Superior temporal gyrus (tissue), 1 donor: Measurements from ENCODE around the gene POU2AF3.

Experiments
- DNase-seq: peaks from one replicate; pipeline ENCODE4 v3.0.0-alpha.2; 2016; ENCODE audit errors: extremely low spot score

POU2AF3 gene

DNA sequence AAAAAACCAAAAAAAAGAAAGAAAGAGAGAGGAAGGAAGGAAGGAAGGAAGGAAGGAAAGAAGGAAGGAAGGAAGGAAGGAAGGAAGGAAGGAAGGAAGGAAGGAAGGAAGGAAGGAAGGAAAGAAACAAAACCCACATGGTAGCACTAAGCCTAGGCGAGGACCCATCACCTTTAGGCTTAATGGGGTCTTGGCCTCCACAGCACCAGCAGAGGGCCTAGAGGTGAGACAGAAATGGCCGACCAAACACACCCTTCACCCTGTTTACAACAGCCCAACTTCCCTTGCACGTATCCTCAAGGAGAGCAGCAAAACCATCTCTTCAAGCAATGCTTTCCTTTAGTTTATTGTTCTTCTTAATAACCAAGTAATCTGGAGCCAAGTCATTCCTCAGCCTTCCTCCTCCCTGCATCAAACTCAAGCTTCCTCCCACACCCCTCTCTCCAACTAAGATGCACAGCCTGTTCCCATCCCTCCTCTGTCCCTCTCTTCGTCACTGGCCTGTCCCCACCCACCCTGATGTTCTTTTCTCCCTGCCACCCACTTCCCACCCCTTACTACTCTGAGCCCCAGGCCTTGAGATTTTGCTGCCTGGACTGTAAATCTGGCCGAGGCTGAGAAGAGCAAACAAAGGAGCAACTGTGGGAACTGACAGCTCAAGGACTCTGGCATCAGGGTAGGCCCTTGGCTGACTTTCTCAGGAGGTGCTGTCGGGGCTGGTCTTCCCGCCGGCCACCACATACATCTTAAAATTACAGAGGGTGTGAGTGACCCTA is 54.8 kb downstream of the POU2AF3 start:
- DNase-seq = no peak

DNA sequence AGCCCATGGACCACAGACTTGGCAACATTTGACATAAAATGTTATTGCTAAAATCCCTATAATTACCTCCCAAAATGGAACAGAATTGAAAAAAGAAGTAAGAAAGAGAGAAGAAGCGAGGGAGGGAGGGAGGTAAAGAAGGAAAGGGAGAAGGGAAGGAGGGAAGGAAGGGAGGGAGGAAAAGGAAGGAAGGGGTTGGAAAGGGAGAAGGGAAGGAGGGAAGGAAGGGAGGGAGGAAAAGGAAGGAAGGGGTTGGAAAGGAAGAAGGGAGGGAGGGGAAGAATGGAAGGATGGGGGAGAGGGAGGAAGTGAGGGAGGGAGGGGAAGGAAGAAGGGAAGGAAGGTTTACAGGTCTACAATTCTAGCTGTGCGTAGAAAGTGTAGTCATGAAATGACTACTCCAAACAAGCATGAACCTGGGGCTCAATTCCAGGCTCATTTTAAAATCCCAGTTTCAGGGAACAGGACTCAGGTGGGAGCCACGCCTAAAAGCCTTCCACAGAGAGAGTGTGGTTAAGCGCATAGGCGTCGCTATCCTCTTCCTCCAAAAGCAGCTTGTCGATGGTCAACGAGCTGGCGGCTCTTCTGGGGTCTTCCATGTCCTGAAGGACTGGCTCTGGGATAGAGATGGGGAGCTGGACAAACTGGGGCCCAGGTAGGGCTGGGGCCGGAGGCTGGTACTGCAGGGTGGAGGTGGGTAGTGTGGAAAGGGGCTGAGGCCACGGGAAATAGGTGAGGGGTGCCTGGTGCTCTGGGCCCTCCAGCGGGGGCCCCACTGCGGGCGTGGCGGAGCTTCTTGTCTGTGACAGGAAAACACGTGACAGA is 55.6 kb downstream of the POU2AF3 start:
- DNase-seq = no peak

DNA sequence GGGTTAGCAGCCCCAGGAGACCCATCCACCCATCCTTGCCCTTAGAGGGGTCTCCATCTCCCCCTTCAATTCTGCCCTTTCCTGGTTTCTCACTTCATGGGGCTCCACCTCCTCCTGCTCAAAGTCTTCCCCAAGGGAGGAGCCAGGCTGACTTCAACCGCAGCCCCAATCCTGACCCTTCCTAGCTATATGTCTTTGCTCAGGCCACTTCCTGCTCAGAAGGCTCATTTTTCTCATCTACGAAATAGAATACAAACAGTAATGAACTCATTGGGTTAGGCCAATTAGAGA is 56.2 kb downstream of the POU2AF3 start:
- DNase-seq = no peak

DNA sequence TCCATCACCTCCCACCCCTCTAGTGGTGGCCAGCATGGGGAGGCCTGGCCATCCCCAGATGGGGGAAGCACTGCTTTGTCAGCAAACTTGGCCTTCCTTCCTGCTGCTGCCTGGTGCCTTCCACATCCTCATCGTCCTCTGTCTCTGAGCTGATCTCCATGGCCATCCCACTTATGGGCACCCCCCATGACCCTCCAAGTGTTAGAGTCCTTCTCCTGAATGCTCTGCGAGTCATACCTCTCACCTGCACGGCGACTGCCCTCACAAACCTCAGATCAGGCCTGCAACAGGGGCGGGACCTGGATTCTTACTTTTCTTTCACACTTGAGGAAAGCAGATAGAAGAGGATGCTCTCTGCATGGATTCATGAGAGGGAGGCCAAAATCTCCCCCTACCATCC is 56.8 kb downstream of the POU2AF3 start:
- DNase-seq = no peak

DNA sequence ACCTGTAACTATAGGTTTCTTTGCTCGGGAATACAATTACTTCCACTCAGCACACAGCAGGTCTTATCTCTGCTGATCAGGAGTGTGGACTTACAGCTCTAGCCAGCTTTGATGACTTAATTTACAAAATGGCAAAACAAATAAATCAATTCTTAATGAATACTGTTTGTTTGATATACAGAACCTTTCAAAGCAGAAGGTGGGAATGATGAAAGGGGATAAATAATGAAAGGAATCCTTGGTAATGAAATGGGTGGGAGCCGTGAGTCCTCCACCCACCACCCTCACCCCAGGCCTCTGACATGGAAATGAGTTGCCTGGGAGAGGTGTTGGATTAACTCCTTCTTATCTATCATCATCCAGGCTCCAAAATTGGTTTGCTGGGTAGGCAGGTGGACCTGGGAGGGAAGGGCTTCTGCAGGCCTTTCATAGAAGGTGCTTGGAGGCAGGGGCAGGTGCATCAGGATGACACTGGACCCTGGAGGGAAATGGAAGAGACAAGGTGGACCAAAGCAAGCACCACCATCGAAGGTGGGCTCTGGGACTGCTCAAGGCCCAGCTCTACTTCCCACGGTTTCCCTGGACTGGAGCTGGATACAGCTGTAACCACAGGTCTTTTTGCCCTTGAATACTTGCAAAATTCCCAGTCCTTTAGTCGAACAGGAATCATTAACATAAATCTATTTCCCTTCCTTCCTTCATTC is 57.8 kb downstream of the POU2AF3 start:
- no peak for DNase-seq

DNA sequence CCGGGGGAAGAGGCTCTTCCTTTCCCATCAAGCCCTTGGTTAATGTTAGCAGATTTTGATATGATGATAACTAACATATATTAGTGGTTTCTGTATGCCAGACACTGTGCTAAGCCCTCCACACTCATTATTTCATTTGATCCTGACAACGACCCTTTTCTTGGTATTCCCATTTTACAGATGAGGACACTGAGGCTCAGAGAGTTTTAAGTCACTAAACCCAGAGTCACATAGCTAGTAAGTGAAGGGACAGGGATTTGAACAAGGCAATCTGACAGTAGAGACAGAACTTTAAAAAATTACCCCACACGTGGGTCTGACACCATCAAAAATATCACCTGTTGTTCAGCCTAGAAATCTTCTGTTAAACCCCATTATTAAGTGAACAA is 58.3 kb downstream of the POU2AF3 start:
- DNase-seq = no peak

DNA sequence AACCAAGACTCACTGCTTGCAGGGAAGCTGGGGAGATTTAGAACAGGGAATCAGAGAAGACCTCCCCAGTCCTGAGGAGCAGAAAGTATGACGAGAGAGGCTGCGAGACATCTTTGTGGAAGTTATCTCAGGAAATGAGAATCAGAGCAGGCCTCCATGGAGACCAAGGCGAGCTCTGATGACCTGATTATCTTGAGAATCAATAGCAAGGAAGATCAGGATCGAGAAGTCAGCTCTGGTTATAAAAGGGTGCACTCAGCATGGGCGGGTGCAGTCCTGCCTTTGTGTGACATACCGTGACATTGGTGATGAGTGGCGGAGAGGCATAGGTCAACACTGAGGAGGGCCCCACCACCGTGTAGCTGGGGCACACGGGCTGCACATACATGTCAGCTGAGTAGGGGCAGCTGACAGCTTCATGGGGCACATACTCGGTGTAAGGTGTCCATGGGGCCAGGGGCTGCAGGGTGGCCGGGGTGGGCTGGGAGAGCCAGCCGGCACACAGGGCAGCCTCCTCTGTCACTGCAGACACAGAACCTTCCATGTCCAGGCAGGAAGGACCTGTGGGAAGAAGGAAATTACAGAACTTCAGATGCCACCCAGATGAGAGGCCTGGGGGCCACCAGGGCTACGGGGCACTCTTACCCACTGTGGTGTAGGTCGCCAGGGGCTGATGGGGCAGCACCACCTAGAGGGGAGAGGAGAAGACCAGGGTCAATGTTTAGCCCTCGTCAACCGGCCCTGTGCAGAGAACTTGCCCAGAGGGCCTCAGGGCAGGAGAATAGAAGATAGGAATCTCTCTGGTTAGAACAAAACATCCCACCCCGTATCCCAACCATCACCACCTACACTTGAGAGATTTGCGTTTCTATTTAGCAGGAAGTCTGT is 59.0 kb downstream of the POU2AF3 start:
- DNase-seq = no peak
